HAP-1 (cell line): ENCODE measurements around the gene PLCB1.

Source experiments
- DNase-seq, 2 experiments: peaks; one replicate each; pipeline ENCODE4 v3.0.0-alpha.2; 2016 to 2020; ENCODE audit warnings: low spot score in 2 of 2
- H3K27me3 ChIP-seq: fragments of 250-450 bp; sonication (Bioruptor Pico); 2 replicates; pipeline ENCODE4 v1.5.1; 2020; ENCODE audit warnings: low read depth, mild to moderate bottlenecking, moderate library complexity
- H3K36me3 ChIP-seq: fragments of 250-450 bp; sonication (Bioruptor Pico); replicated peaks from 2 replicates; pipeline ENCODE4 v1.5.1; 2020; ENCODE audit warnings: mild to moderate bottlenecking
- H3K4me1 ChIP-seq: fragments of 250-450 bp; sonication (Bioruptor Pico); 2 replicates; pipeline ENCODE4 v1.5.1; 2020; ENCODE audit warnings: mild to moderate bottlenecking
- H3K4me3 ChIP-seq: fragments of 250-450 bp; sonication (Bioruptor Pico); 2 replicates; pipeline ENCODE4 v1.5.1; 2020; ENCODE audit warnings: mild to moderate bottlenecking, moderate library complexity
- H3K9me3 ChIP-seq: fragments of 250-450 bp; sonication (Bioruptor Pico); 2 replicates; pipeline ENCODE4 v1.5.1; 2020; ENCODE audit warnings: mild to moderate bottlenecking, moderate library complexity
- in situ Hi-C: fragments of 300-500 bp; cut with MboI; formaldehyde crosslinking; loops from 3 replicates; pipeline ENCODE4 v1.14.3; 2020; ENCODE audit warnings: low sequenced_read_pairs, inconsistent platforms, mixed read lengths

The PLCB1 gene

DNA sequence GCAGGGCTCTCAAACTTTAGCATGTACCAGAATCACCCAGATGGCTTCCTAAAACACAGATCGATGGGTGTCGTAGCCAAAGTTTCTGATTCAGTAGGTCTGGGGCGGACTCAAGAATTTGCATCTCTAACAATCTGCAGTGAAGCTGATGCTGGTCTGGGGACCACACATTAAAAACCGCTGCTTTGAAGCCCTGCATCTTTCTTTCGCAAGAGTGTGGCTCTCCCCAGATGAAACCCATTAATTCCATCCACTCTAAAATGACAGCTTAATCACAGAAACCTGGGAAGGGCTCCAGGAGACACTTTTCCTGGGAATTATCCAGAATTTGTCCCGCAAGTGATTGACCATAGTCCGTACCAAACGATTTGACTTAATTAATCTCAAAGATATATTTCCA is 617.0 kb downstream of the PLCB1 start:
- H3K4me1 ChIP-seq, result no peaks in the 10 kb centered on the region
- in situ Hi-C loops, result no loop called here
- no peaks in the 10 kb centered on the region for H3K27me3 ChIP-seq
- no peaks in the 10 kb centered on the region for H3K9me3 ChIP-seq
- no peak overlapping the region for H3K4me3 ChIP-seq
- no peaks in the 10 kb centered on the region for H3K36me3 ChIP-seq
- no peak for DNase-seq

DNA sequence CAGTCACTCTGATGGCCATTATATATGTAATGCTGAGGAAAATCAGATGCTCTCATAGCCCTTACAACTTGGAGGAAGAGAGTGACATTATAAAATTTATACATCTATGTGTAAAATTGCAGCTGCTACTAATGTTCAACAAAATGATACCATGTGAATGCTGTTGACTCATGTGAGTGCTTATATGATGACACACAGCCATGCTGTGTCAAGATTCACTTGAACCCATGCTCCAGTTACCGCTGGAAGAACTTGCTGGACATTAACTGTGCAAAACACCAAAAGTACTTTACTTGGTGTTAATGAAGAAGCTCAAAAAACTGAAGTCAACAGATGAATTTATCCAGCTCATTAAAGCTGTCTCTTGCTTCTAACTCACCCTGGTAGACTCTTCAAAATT is 617.9 kb downstream of the PLCB1 start:
- DNase-seq, result no peak
- in situ Hi-C loops, result no loop called here
- no peaks in the 10 kb centered on the region for H3K27me3 ChIP-seq
- H3K4me3 ChIP-seq, result no peak overlapping the region
- no peaks in the 10 kb centered on the region for H3K4me1 ChIP-seq
- H3K9me3 ChIP-seq, result no peaks in the 10 kb centered on the region
- H3K36me3 ChIP-seq, result no peaks in the 10 kb centered on the region

DNA sequence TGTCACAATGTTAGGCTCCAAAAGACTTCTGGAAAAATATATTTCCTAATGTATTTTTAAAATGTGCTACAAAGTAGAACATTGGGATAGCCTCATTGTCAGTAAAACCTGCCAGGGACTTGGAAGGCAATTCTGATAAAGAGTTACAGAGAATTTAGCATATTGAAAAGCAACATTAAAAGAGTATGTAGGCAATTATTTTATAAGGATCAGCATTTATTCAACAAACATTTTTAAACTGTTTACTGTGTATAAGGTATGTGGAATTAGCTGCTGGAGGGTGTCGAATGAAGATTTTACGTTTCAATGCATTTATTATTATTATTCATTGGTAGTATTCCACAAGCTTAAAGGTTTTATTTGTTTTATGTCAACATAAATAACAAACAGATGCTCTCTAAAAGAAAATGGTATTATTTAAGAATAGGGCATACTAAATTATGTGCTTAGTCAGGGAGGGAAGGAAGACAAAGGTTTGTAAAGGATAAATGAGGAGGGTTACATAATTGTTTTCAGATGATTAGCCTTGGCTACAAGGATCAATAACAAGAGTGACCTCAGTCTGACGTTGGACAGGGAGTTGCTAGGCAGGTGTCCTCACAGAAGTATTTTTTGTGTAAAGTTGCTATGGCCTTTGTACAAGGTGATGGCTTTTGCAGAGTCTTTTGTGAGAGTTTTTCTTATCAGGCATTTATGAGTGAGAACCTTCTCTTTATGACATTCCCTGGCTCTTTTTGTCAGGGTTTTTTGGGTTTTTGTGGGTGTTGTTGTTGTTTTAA is 623.5 kb downstream of the PLCB1 start:
- in situ Hi-C loops, result loop anchor here (5.0 kb wide), 1 partner anchor 607 kb away; no protein-coding TSS in a partner anchor
- H3K36me3 ChIP-seq, result no peaks in the 10 kb centered on the region
- no peak overlapping the region for H3K4me3 ChIP-seq
- peak in 1 of 2 experiments; percentile 6 for DNase-seq
- H3K27me3 ChIP-seq, result no peaks in the 10 kb centered on the region
- H3K4me1 ChIP-seq, result no peaks in the 10 kb centered on the region
- no peaks in the 10 kb centered on the region for H3K9me3 ChIP-seq

DNA sequence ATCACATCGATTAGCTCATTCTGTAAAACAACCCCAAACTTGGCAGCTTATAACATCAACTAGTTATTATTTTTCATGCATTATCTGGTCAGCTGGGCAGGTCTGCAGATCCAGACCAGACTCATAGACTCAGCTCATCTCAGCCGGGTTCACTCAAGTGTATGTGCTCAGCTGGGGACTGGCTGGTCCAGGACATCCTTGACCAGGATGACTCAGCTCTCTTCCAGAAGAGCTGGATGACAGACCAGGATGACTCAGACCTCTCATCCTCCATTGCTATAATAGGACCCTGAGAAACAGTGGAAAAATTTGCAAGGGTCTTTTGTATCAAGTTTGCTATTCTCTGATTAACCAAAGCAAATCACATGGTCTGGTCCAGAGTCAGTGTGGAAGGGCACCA is 624.3 kb downstream of the PLCB1 start:
- H3K4me3 ChIP-seq, result no peak overlapping the region
- H3K27me3 ChIP-seq, result no peaks in the 10 kb centered on the region
- in situ Hi-C loops, result loop anchor here (5.0 kb wide), 1 partner anchor 606 kb away; no protein-coding TSS in a partner anchor
- H3K9me3 ChIP-seq, result no peaks in the 10 kb centered on the region
- no peak for DNase-seq
- no peaks in the 10 kb centered on the region for H3K4me1 ChIP-seq
- no peaks in the 10 kb centered on the region for H3K36me3 ChIP-seq

DNA sequence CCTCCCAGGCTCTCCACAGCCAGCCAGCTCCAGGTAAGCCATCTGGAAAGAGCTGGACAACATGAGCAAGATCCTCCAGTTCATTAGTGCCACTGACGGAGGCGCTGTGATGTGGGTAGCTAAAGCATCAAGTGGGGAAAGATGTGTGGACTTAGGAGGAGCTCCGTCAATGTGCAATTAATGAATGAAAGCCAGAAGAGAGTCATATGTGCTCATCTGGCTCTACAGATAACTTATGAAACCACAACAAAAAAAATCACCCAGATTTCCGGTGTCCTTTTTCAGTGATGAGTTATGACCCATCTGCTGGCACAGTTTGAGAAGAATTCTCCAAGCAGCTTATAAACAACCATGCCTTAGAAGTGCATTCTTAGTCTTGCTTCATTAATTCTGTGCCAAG is 625.1 kb downstream of the PLCB1 start:
- Histone ChIP-seq H3K4me3 (no peak overlapping the region), H3K27me3 (no peaks in the 10 kb centered on the region), H3K4me1 (no peaks in the 10 kb centered on the region), H3K36me3 (no peaks in the 10 kb centered on the region), H3K9me3 (no peaks in the 10 kb centered on the region)
- no peak for DNase-seq
- in situ Hi-C loops, result loop anchor here (5.0 kb wide), 1 partner anchor 605 kb away; no protein-coding TSS in a partner anchor

DNA sequence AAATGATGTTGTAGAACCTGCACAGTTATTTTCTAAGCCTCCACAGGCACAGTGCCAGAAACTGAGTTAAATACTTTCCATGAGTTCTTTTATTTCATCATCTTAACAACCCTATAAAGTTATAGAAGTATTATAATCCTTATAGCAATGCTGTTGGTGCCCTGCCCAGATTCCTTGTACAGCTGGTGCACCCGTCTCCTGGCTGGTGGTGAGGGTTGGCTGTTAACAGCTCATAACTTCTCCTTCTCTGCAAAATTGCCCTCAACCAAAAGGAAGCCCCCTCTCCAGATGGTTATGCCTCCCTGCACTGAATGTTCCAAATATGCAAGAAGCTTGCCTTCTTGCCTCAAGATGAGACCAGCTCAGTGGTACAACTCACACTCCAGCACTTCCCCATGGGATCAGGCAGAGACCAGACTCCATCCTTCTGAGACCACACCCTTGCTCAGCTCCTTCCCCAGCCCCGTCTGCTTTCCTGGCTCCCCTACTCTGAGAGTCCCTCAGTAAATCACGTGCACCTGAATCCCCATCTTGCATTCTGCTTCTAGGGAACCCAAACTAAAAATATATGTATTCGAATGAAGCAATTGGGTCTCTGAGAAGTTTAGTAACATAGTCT is 632.4 kb downstream of the PLCB1 start:
- Histone ChIP-seq H3K9me3 (no peaks in the 10 kb centered on the region), H3K4me3 (no peak overlapping the region), H3K4me1 (peaks cover 4% of the 10 kb centered on the region; the same call in 1 of the 2 replicates), H3K27me3 (no peaks in the 10 kb centered on the region), H3K36me3 (no peaks in the 10 kb centered on the region; the same call in 1 of the 2 replicates)
- DNase-seq, result peak; percentile 36 to 51
- in situ Hi-C loops, result no loop called here

DNA sequence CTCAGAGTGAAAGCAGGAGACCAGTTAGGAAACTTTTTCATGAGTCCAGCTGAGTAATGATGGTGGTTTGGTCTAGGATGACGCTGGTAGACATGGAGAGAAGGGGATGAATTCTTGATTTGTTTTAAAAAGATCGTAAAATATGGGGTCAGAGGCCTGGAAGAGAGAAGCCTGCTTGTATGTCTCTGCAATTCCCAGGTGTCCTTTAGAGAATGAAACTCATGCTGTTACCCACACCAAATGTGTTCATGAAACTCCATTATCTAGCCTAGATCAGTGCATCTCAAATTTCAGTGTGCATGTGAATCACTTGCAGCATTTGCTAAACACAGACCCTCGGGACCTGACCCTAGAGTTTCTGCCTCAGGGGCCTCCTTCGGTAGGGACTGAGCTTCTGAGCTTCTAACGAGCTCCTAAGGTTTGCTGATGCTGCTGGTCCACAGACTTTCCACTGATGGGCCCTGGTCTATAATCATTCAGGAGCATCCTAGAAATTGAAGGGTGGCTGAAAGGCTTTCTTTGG is 634.9 kb downstream of the PLCB1 start:
- H3K9me3 ChIP-seq, result no peaks in the 10 kb centered on the region
- H3K4me3 ChIP-seq, result no peak overlapping the region
- H3K36me3 ChIP-seq, result no peaks in the 10 kb centered on the region; the same call in 1 of the 2 replicates
- DNase-seq, result no peak
- H3K4me1 ChIP-seq, result peaks cover 4% of the 10 kb centered on the region; the same call in 1 of the 2 replicates
- in situ Hi-C loops, result no loop called here
- H3K27me3 ChIP-seq, result no peaks in the 10 kb centered on the region

DNA sequence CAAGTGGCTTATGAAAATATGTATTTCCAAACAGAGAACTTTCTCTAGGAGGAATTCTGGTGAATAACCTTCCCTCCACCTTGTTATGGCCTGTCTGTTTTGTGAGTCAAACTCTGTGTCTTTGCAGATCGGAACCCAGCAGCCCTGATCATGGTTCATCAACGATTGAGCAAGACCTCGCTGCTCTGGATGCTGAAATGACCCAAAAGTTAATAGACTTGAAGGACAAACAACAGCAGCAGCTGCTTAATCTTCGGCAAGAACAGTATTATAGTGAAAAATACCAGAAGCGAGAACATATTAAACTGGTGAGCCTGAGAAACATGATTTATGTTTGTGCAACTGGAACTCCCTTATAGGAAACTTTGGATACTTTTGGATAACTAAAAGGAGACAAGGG is 642.3 kb downstream of the PLCB1 start:
- no peaks in the 10 kb centered on the region for H3K9me3 ChIP-seq
- H3K27me3 ChIP-seq, result no peaks in the 10 kb centered on the region
- no peaks in the 10 kb centered on the region for H3K36me3 ChIP-seq
- no peaks in the 10 kb centered on the region for H3K4me1 ChIP-seq
- H3K4me3 ChIP-seq, result no peak overlapping the region
- in situ Hi-C loops, result no loop called here
- no peak for DNase-seq

DNA sequence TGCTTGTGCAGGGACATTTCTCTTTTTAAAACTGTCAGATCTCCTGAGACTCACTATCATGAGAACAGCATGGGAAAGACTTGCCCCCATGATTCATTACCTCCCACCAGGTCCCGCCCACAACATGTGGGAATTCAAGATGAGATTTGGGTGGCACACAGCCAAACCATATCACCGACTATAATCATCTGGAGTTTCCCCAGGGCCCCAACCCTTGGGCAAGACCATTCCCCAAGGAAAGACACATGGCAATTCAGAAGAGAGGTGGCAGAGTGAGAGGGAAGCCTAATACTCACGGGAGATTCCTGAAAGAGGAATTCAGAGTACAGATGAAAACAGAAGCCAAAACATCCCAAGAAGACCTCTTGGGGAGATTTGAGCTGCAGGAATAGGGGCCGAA is 645.8 kb downstream of the PLCB1 start:
- no peak for DNase-seq
- in situ Hi-C loops, result no loop called here
- H3K4me1 ChIP-seq, result no peaks in the 10 kb centered on the region
- no peak overlapping the region for H3K4me3 ChIP-seq
- no peaks in the 10 kb centered on the region for H3K9me3 ChIP-seq
- H3K36me3 ChIP-seq, result no peaks in the 10 kb centered on the region
- H3K27me3 ChIP-seq, result no peaks in the 10 kb centered on the region

DNA sequence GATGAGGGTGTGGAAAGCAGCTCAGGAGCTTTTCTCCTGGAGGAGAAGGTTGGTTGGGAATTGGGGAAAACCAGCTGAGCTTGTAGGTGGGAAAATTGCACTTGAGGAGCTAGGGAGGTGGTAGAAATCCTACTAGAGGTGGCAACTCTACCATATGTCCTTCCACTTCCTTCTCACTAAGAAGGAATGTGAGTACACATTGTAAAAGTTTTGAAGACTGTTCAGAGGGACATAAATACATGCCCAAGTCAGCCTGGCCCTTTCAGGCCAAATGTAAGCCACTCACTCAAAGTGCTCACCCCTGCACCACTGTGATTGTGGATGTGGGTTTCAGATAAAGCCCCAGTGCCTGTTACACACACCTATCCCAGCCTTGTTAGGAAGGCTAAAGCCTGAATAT is 646.3 kb downstream of the PLCB1 start:
- H3K36me3 ChIP-seq, result no peaks in the 10 kb centered on the region
- H3K9me3 ChIP-seq, result no peaks in the 10 kb centered on the region
- H3K4me3 ChIP-seq, result no peak overlapping the region
- no peaks in the 10 kb centered on the region for H3K4me1 ChIP-seq
- DNase-seq, result no peak
- no peaks in the 10 kb centered on the region for H3K27me3 ChIP-seq
- in situ Hi-C loops, result no loop called here

DNA sequence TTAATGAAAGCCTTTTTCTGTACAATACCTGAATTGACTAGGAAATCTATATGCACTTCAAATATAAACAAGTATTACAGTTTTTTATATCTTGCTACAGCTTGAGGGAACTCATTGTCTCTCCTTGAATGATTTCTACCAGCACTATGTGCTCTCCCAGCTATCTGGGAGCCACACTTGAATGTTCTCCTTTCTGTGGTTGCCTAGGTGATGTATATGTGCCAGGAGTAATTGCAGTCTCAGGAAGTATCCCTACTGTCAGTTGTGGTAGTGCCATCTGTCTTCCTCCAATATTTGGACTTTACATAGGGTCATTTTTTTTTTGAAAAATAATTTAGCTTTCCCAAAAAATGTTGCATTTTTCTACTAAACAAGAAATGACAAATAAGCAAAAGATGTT is 648.8 kb downstream of the PLCB1 start:
- in situ Hi-C loops, result no loop called here
- no peak for DNase-seq
- Histone ChIP-seq H3K27me3 (no peaks in the 10 kb centered on the region), H3K4me3 (no peak overlapping the region), H3K9me3 (no peaks in the 10 kb centered on the region), H3K36me3 (no peaks in the 10 kb centered on the region), H3K4me1 (no peaks in the 10 kb centered on the region)

DNA sequence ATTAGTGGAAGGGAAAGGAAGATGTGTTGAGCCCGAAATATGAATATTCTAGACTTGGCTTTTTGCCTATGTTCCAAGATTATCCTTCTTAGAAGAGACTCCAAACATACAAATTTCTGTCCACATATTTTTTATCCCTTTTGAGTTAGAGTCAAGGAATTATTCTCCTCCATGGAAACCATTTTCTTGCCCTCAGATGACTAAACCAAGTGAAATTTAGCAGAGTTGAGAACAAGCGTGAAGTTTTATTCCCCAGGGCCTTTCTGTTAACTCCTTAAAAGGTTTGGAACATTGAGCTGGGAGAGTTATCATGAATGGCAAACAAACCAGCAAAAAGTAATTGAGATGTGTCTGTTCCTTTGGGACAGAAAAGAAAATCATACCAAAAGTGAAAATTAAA is 650.7 kb downstream of the PLCB1 start:
- in situ Hi-C loops, result no loop called here
- no peaks in the 10 kb centered on the region for H3K9me3 ChIP-seq
- no peaks in the 10 kb centered on the region for H3K36me3 ChIP-seq
- no peak for DNase-seq
- peaks cover 4% of the 10 kb centered on the region for H3K4me1 ChIP-seq
- no peak overlapping the region for H3K4me3 ChIP-seq
- H3K27me3 ChIP-seq, result no peaks in the 10 kb centered on the region

DNA sequence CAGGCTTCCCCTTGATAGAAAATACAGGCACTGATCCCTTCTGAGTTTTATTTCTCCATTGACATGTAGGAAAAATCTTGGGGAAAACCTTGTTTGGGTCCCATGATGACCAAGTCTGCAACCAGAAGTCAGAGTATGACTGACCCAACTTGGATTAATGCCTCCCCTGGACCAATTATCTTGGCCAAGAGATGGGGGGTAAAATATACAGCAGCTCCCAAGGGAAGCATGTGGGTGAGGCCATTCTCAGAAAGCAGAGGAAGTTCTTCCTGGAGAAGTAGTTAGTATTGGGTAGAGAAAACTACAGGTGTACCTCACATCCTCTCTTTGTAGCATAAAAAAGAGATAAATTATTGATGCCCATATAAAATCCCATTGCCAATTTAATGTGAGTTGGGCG is 651.7 kb downstream of the PLCB1 start:
- no peak for DNase-seq
- H3K4me1 ChIP-seq, result peaks cover 10% of the 10 kb centered on the region
- in situ Hi-C loops, result no loop called here
- no peaks in the 10 kb centered on the region for H3K36me3 ChIP-seq
- H3K9me3 ChIP-seq, result no peaks in the 10 kb centered on the region
- no peak overlapping the region for H3K4me3 ChIP-seq
- H3K27me3 ChIP-seq, result no peaks in the 10 kb centered on the region

DNA sequence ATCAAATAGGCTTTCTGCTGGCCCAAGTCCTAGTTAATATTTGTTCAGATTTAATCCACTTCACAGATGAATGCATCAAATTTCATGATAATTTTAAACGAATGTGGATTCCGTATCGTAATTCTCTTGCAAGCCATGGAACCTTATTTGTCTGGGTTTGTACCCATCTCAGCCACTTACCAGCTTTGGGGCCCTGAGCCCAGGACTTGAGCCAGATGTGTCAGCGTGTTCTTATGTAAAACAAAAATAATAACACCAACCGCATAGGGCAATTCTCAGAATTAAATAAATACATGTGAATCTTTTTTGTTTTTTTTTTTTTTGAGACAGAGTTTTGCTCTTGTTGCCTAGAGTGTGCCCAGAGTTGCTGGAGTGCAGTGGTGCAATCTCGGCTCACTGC is 654.3 kb downstream of the PLCB1 start:
- no peaks in the 10 kb centered on the region for H3K36me3 ChIP-seq
- in situ Hi-C loops, result no loop called here
- no peaks in the 10 kb centered on the region for H3K9me3 ChIP-seq

More for the DNA sequence above, 654.3 kb downstream of the PLCB1 start:
- H3K27me3 ChIP-seq, result no peaks in the 10 kb centered on the region
- H3K4me1 ChIP-seq, result peaks cover 20% of the 10 kb centered on the region
- DNase-seq, result no peak
- no peak overlapping the region for H3K4me3 ChIP-seq
